Keratinocyte (primary cell): ENCODE measurements around the gene CDRT4. TPM values are rescaled to one million over a fixed set of nuclear protein-coding genes. Genes with fewer than 3 reads are reported as not detected.
A peak's percentile ranks its signal among the peaks of the same experiment; 100 is the strongest.

Experiments used
- DNase-seq: peaks from one replicate; pipeline ENCODE4 v3.0.0-alpha.2; 2011; ENCODE audit warnings: low read depth, missing footprints, low spot score
- FAIRE-seq: peaks from 2 replicates; lab custom pipeline; 2011; peaks lifted over from hg19 to GRCh38; lab: Jason Lieb, UNC
- H2AFZ ChIP-seq: 2 replicates; pipeline ENCODE4 v1.6.0; 2012; ENCODE audit warnings: low read length, control low read depth, inconsistent platforms; ENCODE audit not compliant: control insufficient read depth
- H3K27ac ChIP-seq: 2 replicates; pipeline ENCODE4 v1.5.1; 2011; ENCODE audit warnings: low read length; ENCODE audit not compliant: control insufficient read depth, insufficient read depth
- H3K27me3 ChIP-seq: 3 replicates; pipeline ENCODE4 v1.6.0; 2011; ENCODE audit warnings: low read length; ENCODE audit not compliant: control insufficient read depth, insufficient read depth; ENCODE audit errors: extremely low read depth
- H3K36me3 ChIP-seq, 2 experiments: 2 replicates in 1 of 2; 3 replicates in 1 of 2; pipeline ENCODE4 v1.5.1; 2011; ENCODE audit warnings: low read length in 2 of 2, mild to moderate bottlenecking in 1 of 2; ENCODE audit not compliant: control insufficient read depth in 2 of 2, insufficient read depth in 2 of 2; ENCODE audit errors: extremely low read depth in 1 of 2
- H3K4me1 ChIP-seq: 3 replicates; pipeline ENCODE4 v1.5.1; 2011; ENCODE audit warnings: low read length; ENCODE audit not compliant: control insufficient read depth, insufficient read depth; ENCODE audit errors: extremely low read depth
- H3K4me2 ChIP-seq: 3 replicates; pipeline ENCODE4 v1.6.0; 2011; ENCODE audit warnings: low read depth, low read length; ENCODE audit not compliant: control insufficient read depth, insufficient read depth; ENCODE audit errors: extremely low read depth
- H3K4me3 ChIP-seq, 3 experiments: fragments of 200-600 bp in 1 of 3; sonication (generic) in 1 of 3; 2 replicates in 2 of 3; 3 replicates in 1 of 3; pipeline ENCODE4 v1.5.1; 2011 to 2016; ENCODE audit warnings: low read length in 3 of 3, mild to moderate bottlenecking in 3 of 3, control low read depth in 2 of 3, inconsistent platforms in 1 of 3, low read depth in 1 of 3, mixed read lengths in 1 of 3, mixed run types in 1 of 3, moderate library complexity in 1 of 3; ENCODE audit not compliant: control insufficient read depth in 2 of 3, insufficient read depth in 2 of 3; ENCODE audit errors: extremely low read depth in 1 of 3
- H3K79me2 ChIP-seq: 2 replicates; pipeline ENCODE4 v1.6.0; 2012; ENCODE audit warnings: low read length; ENCODE audit not compliant: control insufficient read depth, insufficient read depth
- H3K9ac ChIP-seq: 3 replicates; pipeline ENCODE4 v1.6.0; 2011; ENCODE audit warnings: low read length; ENCODE audit not compliant: control insufficient read depth, insufficient read depth; ENCODE audit errors: extremely low read depth
- H3K9me1 ChIP-seq: 3 replicates; pipeline ENCODE4 v1.6.0; 2011; ENCODE audit warnings: low read length; ENCODE audit not compliant: control insufficient read depth, insufficient read depth; ENCODE audit errors: extremely low read depth
- H3K9me3 ChIP-seq: 2 replicates; pipeline ENCODE4 v1.5.1; 2012; ENCODE audit warnings: low read depth, low read length; ENCODE audit not compliant: control insufficient read depth
- H4K20me1 ChIP-seq: 3 replicates; pipeline ENCODE4 v1.6.0; 2011; ENCODE audit warnings: low read length; ENCODE audit not compliant: control insufficient read depth, insufficient read depth; ENCODE audit errors: extremely low read depth
- CTCF ChIP-seq, 3 experiments: IDR thresholded peaks in 1 of 3; conservative IDR thresholded peaks in 1 of 3; optimal IDR thresholded peaks in 1 of 3; 2 replicates in 2 of 3; 3 replicates in 1 of 3; pipeline versions ENCODE3 to v1.5.1; 2011; ENCODE audit warnings: low read length in 3 of 3, mild to moderate bottlenecking in 3 of 3, moderate library complexity in 2 of 3, control low read depth in 1 of 3, inconsistent platforms in 1 of 3; ENCODE audit not compliant: insufficient read depth in 2 of 3; ENCODE audit errors: extremely low read depth in 1 of 3
- EZH2 ChIP-seq: IDR thresholded peaks from one replicate; pipeline ENCODE4 v1.6.1; 2012; ENCODE audit warnings: inconsistent platforms, mild to moderate bottlenecking, low read length, moderate library complexity
- dilution Hi-C: fragments of 300-500 bp; cut with MboI; formaldehyde crosslinking; loops from one replicate; pipeline ENCODE4 v1.7.0; 2020; ENCODE audit warnings: low sequenced_read_pairs; ENCODE audit not compliant: extremely low pct_ligation_motif_present
- polyA plus RNA-seq, 5 experiments: library from polyadenylated mRNA; depleted of rRNA in 3 of 5; stranded (reverse) in 3 of 5; stranded (forward) in 1 of 5; unstranded in 1 of 5; fragments of >200 nt; gene quantifications; 1 replicate in 1 of 5; 2 replicates in 3 of 5; 3 replicates in 1 of 5; pipeline versions ENCODE4 v1.2.1 to v1.2.3, GENCODE V29; 2011 to 2012; ENCODE audit warnings: missing spikeins in 2 of 5, low read depth in 1 of 5, low replicate concordance in 1 of 5

The CDRT4 gene
- polyA plus RNA-seq, 1 donor (not counting 4 experiments of a cell fraction or from before 2014, with no cell fraction given), result 0.93 TPM

GRCh38 chr17:15399443-15399842 is 68.0 kb downstream of the CDRT4 start:
- no peak for FAIRE-seq
- Histone ChIP-seq H3K27ac (no peak overlapping the region), H4K20me1 (no peaks in the 10 kb centered on the region), H2AFZ (no peak overlapping the region), H3K79me2 (no peaks in the 10 kb centered on the region), H3K9me3 (no peaks in the 10 kb centered on the region), H3K36me3 (no peaks in the 10 kb centered on the region), H3K9me1 (no peaks in the 10 kb centered on the region), H3K4me3 (no peak overlapping the region), H3K27me3 (no peaks in the 10 kb centered on the region), H3K4me1 (peaks cover 15% of the 10 kb centered on the region), H3K9ac (no peak overlapping the region), H3K4me2 (no peak overlapping the region)
- DNase-seq, result no peak
- dilution Hi-C loops, result no loop called here
- TF ChIP-seq EZH2 (no peak), CTCF (optimal IDR thresholded peaks at IDR 0.05 in 1 of 3, IDR thresholded peaks at IDR 0.05 in 1 of 3, conservative IDR thresholded peaks at IDR 0.05 in 1 of 3; ENCODE audit: extremely low read depth in 1 of 3, insufficient read depth in 2 of 3, low read length in 3 of 3) (no peak)

- dilution Hi-C loops, result no loop called here
Measured at GRCh38 chr17:15398736-15399331, 68.6 kb downstream of the CDRT4 start.

More at GRCh38 chr17:15398736-15399331, 68.6 kb downstream of the CDRT4 start:
- TF ChIP-seq EZH2 (no peak), CTCF (optimal IDR thresholded peaks at IDR 0.05 in 1 of 3, IDR thresholded peaks at IDR 0.05 in 1 of 3, conservative IDR thresholded peaks at IDR 0.05 in 1 of 3; ENCODE audit: extremely low read depth in 1 of 3, insufficient read depth in 2 of 3, low read length in 3 of 3) (no peak)
- Histone ChIP-seq H3K4me1 (peaks cover 16% of the 10 kb centered on the region), H3K27ac (no peak overlapping the region), H3K9me1 (no peaks in the 10 kb centered on the region), H3K9me3 (no peaks in the 10 kb centered on the region), H3K9ac (no peak overlapping the region), H3K36me3 (no peaks in the 10 kb centered on the region), H3K4me2 (peak overlapping the region; percentile 68), H3K79me2 (no peaks in the 10 kb centered on the region), H3K4me3 (no peak overlapping the region), H4K20me1 (no peaks in the 10 kb centered on the region), H2AFZ (peak overlapping the region; percentile 8), H3K27me3 (no peaks in the 10 kb centered on the region)
- no peak for DNase-seq
- FAIRE-seq, result peak; percentile 74
